GM08714 (cell line): Measurements from ENCODE around the gene ADAMTS20.

Experiments used
- H3K4me3 ChIP-seq: fragments of 200-500 bp; sonication (Bioruptor generic); 2 replicates; pipeline ENCODE4 v1.5.1; 2014; ENCODE audit warnings: mild to moderate bottlenecking, low read length, inconsistent platforms
- ZNF274 ChIP-seq: IDR thresholded peaks from 2 replicates; pipeline ENCODE4 v1.6.1; 2012; ENCODE audit warnings: mild to moderate bottlenecking, low read depth, low read length

ADAMTS20 gene

DNA sequence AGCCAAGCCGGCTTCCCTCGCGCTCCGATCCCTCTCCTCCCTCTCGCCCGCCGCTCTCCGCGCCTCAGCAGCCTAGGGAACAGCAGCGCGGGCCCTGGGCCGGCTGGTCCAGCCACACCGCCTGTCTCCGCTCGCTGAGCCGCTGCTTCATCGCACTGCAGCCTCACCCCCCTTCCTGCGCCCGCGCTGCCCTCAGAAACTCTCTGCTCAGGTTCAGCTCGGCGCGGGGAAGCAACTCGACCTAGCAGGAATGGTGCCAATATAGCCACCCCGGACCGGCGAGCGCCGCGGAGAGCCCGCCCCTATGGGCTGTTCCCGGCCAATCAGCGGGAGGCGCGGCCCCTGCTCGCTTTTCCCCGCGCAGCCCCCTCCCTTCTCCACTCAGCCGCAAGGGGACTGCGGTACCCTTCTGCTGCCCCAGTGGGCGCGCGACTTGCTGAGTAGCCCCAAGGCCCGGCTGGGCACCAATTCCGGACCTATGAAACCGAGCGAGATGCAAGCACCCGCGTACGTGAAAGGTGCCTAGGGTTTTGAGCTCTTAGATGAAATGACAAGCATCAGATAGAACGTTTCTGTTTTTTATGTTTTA, at the start of gene ADAMTS20:
ADAMTS20 (minus strand) TSS at position 233 of the 589 bp plus-strand sequence. CDS start 282 bp downstream, outside the sequence.
- no peak for TF ChIP-seq ZNF274
- no peak within 1 kb of the TSS; the same call in 1 of the 2 replicates for H3K4me3 ChIP-seq

GRCh38 chr12:43599708-43600107, 47.7 kb upstream of the ADAMTS20 start:
- H3K4me3 ChIP-seq = no peak overlapping the region
- no peak for TF ChIP-seq ZNF274

DNA sequence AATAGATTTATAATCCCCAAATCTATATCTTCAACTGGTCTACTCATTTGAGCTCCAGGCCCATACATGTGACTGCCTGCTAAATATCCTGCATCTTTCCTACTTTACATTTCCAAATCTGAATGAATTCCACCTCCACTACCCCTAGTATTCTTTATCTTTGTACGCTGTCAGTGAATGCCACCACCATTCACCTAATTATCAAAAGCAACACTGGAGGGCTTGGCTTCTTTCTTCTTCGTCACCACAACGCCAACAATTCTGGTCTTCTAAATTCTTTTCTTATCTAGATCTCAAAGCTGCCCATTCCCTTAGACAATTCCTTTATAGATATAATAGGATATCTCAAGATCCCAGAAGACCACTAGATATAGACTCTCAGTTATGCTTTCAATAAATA, 47.1 kb upstream of the ADAMTS20 start:
- no peak for TF ChIP-seq ZNF274
- no peak overlapping the region for H3K4me3 ChIP-seq

- no peak for TF ChIP-seq ZNF274
- H3K4me3 ChIP-seq = no peak overlapping the region
Observed at GRCh38 chr12:43590307-43590706, 38.3 kb upstream of the ADAMTS20 start.

DNA sequence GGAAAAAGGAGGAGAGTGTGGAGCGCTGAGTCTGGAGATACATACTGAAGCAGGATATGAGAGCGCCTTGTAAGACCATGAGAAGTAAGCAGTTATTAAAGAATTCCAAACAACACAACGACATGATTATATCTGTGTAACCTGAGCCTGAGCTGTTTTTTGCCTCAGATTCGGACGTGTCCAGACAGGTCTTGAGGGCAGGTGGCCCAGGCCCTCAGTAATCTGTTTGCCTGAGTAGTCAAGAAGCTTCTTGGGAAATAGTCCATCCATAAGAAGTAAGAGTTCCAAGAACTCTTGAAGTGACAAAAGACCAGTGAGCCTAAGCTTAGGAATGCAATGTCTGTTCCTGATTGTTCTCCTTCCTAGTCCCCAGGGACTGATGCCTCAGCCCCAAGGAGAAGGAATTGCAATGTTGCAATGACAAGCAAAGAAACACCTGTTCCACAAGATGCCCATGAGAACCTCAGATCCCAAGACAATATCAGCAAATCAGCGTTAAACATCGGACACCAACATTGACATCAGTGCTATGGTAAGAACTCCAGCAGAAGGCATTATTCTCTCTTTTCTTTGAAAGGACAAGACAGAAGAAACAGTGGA, 34.7 kb upstream of the ADAMTS20 start:
- no peak for TF ChIP-seq ZNF274
- H3K4me3 ChIP-seq = no peak overlapping the region

DNA sequence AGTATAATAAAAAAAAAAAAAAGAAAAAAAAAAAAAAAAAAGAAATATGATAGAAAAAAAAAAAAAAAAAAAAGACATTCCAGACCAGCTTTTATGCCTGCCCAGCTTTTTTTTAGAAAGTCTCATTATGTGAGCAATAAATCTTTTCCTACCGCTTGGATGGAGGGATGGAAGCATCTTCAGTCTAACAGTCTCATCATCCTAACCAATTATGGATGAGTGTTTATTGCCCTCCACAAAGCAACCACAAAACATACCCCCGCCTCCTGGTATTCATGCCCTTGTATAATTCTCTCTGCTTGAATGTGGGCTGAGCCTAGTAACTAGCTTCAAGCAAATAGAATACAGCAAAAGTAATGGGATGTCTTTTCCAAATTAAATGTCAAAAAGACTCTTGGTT, 33.7 kb upstream of the ADAMTS20 start:
- no peak overlapping the region for H3K4me3 ChIP-seq

GRCh38 chr12:43580601-43581000, 28.6 kb upstream of the ADAMTS20 start:
- TF ChIP-seq ZNF274 = no peak

More for the DNA sequence above, 33.7 kb upstream of the ADAMTS20 start:
- no peak for TF ChIP-seq ZNF274

DNA sequence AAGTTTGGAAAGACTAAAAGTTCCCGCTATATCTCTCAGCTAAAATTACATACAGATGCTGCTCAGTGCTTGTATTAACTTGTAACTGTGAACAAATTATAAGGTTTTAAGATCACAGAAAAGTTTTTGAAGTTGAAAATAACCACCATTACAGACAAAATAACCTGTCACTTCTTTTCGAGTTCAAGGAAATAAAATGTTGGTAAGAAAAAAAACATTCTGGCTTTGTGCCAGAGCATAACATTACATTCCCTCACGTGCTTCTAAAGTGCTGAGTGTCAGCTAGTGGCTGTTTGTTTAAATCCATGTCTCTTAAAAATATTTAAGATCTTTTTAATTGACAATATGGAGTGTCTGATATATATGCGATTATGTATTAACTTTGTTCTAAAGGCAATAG, 27.2 kb upstream of the ADAMTS20 start:
- no peak for TF ChIP-seq ZNF274
- no peak overlapping the region for H3K4me3 ChIP-seq

More at GRCh38 chr12:43580601-43581000, 28.6 kb upstream of the ADAMTS20 start:
- H3K4me3 ChIP-seq = no peak overlapping the region

DNA sequence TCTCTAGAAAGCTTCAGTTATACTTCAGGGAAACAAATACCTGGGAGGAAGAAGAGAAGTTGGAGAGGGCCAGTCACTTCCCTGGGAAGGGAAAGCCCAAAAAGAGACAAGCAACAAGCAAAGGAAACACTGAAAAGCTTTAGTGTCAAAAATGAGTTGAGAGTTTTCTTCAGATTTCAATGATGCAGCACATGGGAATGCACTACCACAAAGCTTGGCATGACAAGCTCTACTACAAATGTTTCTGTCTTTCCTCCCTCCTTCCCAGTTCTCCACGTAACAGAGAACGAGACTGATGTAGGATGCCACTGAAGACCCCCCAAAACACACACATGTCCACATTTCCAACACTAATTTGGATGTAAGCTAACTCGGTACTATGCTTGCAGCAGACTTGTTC, 26.8 kb upstream of the ADAMTS20 start:
- TF ChIP-seq ZNF274 = no peak
- no peak overlapping the region for H3K4me3 ChIP-seq

GRCh38 chr12:43577381-43577780, 25.4 kb upstream of the ADAMTS20 start:
- no peak for TF ChIP-seq ZNF274
- no peak overlapping the region for H3K4me3 ChIP-seq

GRCh38 chr12:43576162-43576561, 24.2 kb upstream of the ADAMTS20 start:
- no peak overlapping the region for H3K4me3 ChIP-seq
- no peak for TF ChIP-seq ZNF274

- no peak for TF ChIP-seq ZNF274
- no peak overlapping the region for H3K4me3 ChIP-seq
Observed at GRCh38 chr12:43571885-43572284, 19.9 kb upstream of the ADAMTS20 start.

DNA sequence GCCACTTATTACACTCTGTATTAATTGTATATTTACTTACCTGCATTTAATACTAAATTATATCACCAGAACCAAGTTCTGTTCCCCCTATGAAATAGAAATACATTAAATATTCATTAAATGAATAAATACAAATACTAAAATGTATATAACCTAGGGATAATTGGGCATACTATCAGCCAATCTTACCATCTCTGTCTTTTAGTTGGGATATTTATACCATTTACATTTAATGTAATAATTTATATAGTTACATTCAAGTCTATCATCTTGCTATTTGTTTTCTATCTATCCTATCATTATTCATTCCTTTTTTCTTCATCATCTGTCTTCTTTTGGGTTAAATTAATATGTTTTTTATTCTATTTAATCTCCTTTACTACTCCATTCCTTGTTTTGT, 4.1 kb upstream of the ADAMTS20 start:
- no peak for TF ChIP-seq ZNF274
- H3K4me3 ChIP-seq = no peak overlapping the region

DNA sequence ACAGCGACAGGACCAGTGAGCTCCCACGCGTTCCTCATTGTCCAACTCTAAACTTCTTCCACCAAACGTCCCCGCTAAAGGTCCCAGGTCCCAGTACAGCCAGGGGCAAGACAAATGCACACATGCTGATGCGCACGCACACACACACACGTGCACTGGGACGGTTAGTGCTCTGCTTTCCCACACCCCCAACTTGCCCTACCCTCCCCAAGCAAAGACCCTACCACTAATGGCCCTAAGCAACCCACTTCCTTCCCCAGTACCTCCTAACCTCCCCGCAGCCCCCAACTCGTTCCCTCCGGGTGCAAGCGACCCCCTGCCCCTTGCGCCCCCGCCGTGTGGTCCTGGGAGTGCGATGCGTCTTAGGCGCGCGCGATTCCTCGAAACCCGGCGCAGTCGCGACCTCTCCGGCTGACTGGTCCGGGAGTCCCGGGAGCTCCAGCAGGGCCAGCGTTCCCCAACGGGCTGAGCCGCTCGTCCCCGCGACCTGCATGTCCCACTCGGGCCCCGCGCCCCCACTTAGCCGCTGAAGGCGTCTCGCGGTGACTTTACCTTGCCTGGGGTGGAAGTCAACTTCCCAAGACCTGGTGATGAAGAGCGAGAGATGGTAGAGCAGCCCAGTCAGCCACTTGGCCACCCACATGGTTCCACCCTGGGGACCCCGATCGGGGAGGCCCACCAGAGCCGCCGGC, 578 bp downstream of the ADAMTS20 start:
- no peak overlapping the region for H3K4me3 ChIP-seq
- TF ChIP-seq ZNF274 = no peak

- no peak for TF ChIP-seq ZNF274
Observed at GRCh38 chr12:43550831-43551271, 1.2 kb downstream of the ADAMTS20 start.

DNA sequence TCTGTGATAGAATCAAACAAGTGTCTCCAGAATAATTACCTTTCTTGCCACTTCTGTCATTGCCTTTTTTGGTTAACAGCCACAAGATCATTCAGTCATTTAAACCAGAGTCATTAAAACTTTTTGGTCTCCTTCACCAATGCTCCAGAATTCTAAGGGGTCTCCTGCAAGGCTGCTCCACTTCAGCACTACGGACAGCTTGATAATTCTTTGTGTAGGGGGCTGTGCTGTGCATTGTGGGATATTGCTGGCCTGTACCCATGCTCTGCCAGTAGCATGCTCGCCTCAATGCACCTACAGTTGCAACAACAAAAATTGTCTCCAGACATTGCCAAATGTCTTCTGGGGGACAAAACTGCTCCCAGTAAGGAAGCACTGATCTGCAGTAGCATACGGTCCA, 7.3 kb downstream of the ADAMTS20 start:
- TF ChIP-seq ZNF274 = no peak
- no peak overlapping the region for H3K4me3 ChIP-seq

More at GRCh38 chr12:43550831-43551271, 1.2 kb downstream of the ADAMTS20 start:
- H3K4me3 ChIP-seq = no peak overlapping the region
